Measurements from ENCODE around the gene BCR. TPM values are rescaled to one million over a fixed set of nuclear protein-coding genes. Genes with fewer than 3 reads are reported as not detected.

The BCR gene
- total and polyA plus RNA-seq, 2 of the 13 experiments (the other 11 are each of a cell fraction or from before 2014, with no cell fraction given), result 19.9 to 33.6 TPM

- H3K4me2 ChIP-seq (ENCODE audit: low read depth, low read length), result no peak overlapping the region
- no peak overlapping the region for H2AFZ ChIP-seq (ENCODE audit: low read length)
- WGBS (ENCODE audit: low lambda C conversion rate), result 70% methylated on average over 5 of the region's 8 CpGs
- no peak overlapping the region for H3K4me3 ChIP-seq (replicated peaks in 1 of 3; ENCODE audit: insufficient read depth in 1 of 3, low read depth in 2 of 3, low read length in 3 of 3)
- ChIA-PET CTCF (ENCODE audit: low intra/inter-chr PET ratio, low total read pairs) (no interaction called here), POLR2A (interaction anchor here (1.0 kb wide), 1 partner anchor 15 kb away, joined by 3 read pairs; no protein-coding TSS in a partner anchor)
- no peaks in the 10 kb centered on the region for H3K79me2 ChIP-seq (ENCODE audit: insufficient read depth, low read length)
- H3K36me3 ChIP-seq (replicated peaks in 1 of 2; ENCODE audit: control insufficient read depth in 1 of 2, insufficient read depth in 2 of 2, low read length in 2 of 2), result no peaks in the 10 kb centered on the region
- H3K27ac ChIP-seq (ENCODE audit: extremely low read length, insufficient read depth, low read length), result no peak overlapping the region
- no peaks in the 10 kb centered on the region for H4K20me1 ChIP-seq (ENCODE audit: insufficient read depth, low read length)
- intact Hi-C loops (cut with micrococcal nuclease; ENCODE audit: unreplicated experiment), result no loop called here
- in situ Hi-C loops (cut with HindIII; ENCODE audit: extremely low pct_ligation_motif_present, low pct_unique_long_range_greater_than_20kb), result no loop called here
- H3K9me3 ChIP-seq (ENCODE audit: low read length), result no peaks in the 10 kb centered on the region
- H3K9ac ChIP-seq (ENCODE audit: insufficient read depth, low read depth, low read length), result no peak overlapping the region
- no TSS peak for BruUV-seq (replicated peaks)
- H3K27me3 ChIP-seq (ENCODE audit: control insufficient read depth in 1 of 2, insufficient read depth in 2 of 2, low read length in 2 of 2), result no peaks in the 10 kb centered on the region
- no peak for ATAC-seq
- FAIRE-seq, result no peak
- DNase-seq (ENCODE audit: low spot score), result no peak
- TF ChIP-seq ZBTB38 (CRISPR knock-in tag; IDR thresholded peaks at IDR 0.05), result no peak
- no peak for TF ChIP-seq ZNF260 (CRISPR knock-in tag; IDR thresholded peaks at IDR 0.05; ENCODE audit: borderline replicate concordance, low read depth)
- peak; percentile 44; the same call in 1 of the 2 replicates for TF ChIP-seq ZNF768 (CRISPR knock-in tag; IDR thresholded peaks at IDR 0.05)
- peaks cover 91% of the 10 kb centered on the region for H3K4me1 ChIP-seq (ENCODE audit: insufficient read depth, low read length)
These were observed 33.7 kb upstream of the BCR start for GRCh38 chr22:23146478-23147205.

DNA sequence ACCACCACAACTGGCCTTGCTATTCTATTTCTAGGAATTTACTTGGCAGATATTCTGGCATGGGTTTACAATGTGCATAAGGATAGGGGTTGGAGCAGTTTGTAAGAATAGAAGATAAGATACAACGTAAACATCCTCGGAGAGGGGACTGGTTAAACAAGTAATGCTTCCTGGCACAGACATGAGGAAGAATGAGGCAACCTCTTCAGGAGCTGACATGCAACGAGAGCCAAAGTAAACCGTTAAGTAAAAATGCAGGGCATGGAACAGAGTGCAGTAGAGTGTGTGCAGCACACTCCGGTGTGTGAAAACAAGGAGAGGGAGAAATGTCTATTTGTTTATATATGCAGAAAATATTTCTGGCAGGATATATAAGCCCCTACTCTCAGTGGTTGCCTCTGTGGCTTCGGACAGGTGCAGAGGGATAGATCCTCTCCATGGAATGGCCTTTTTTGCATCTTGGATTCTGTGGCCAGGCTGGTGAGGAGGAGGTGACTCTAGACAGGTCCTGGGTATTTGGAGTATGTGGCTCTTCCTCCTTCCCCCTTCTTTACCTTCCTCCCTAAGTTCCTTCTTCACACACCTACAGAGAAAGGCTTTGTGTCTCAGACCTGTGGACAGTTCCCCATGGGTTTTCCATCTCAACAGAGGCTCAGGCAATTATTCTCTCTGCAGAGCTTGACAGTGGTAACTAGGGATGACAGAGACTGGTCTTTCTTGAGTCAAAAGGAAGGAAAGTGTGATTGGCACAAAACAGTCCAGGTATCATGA lies 32.5 kb upstream of the BCR start:
- Histone ChIP-seq H3K27me3 (ENCODE audit: control insufficient read depth in 1 of 2, insufficient read depth in 2 of 2, low read length in 2 of 2) (no peaks in the 10 kb centered on the region), H3K9ac (ENCODE audit: insufficient read depth, low read depth, low read length) (no peak overlapping the region), H3K27ac (ENCODE audit: extremely low read length, insufficient read depth, low read length) (no peak overlapping the region), H3K36me3 (replicated peaks in 1 of 2; ENCODE audit: control insufficient read depth in 1 of 2, insufficient read depth in 2 of 2, low read length in 2 of 2) (no peaks in the 10 kb centered on the region), H3K4me3 (replicated peaks in 1 of 3; ENCODE audit: insufficient read depth in 1 of 3, low read depth in 2 of 3, low read length in 3 of 3) (no peak overlapping the region), H3K79me2 (ENCODE audit: insufficient read depth, low read length) (no peaks in the 10 kb centered on the region), H3K9me3 (ENCODE audit: low read length) (no peaks in the 10 kb centered on the region), H3K4me2 (ENCODE audit: low read depth, low read length) (peak overlapping the region; percentile 16; the same call in 1 of the 2 replicates), H4K20me1 (ENCODE audit: insufficient read depth, low read length) (no peaks in the 10 kb centered on the region), H3K4me1 (ENCODE audit: insufficient read depth, low read length) (peaks cover 95% of the 10 kb centered on the region), H2AFZ (ENCODE audit: low read length) (no peak overlapping the region)
- FAIRE-seq (no peak), ATAC-seq (no peak), DNase-seq (ENCODE audit: low spot score) (peak; percentile 21)
- CTCF ChIA-PET (ENCODE audit: low intra/inter-chr PET ratio, low total read pairs), result no interaction called here
- intact Hi-C loops (cut with micrococcal nuclease; ENCODE audit: unreplicated experiment), result no loop called here
- 2% methylated on average over 6 of the region's 6 CpGs for WGBS (ENCODE audit: low lambda C conversion rate)
- POLR2A ChIA-PET, result interaction anchor here (1.0 kb wide), 2 partner anchors 9 to 14 kb away, joined by 3 to 4 read pairs; no protein-coding TSS in a partner anchor
- in situ Hi-C loops (cut with HindIII; ENCODE audit: extremely low pct_ligation_motif_present, low pct_unique_long_range_greater_than_20kb), result no loop called here
- no TSS peak for BruUV-seq (replicated peaks)
- TF ChIP-seq MBNL3 (CRISPR knock-in tag; conservative IDR thresholded peaks at IDR 0.05) (no peak), ZNF790 (CRISPR knock-in tag; IDR thresholded peaks at IDR 0.05; ENCODE audit: borderline replicate concordance) (no peak), ELF3 (CRISPR knock-in tag; IDR thresholded peaks at IDR 0.05) (0 out of 2 replicates have a peak, but pooled peaks have one; percentile 24), CEBPG (CRISPR knock-in tag; IDR thresholded peaks at IDR 0.05) (peak; percentile 56), SIX4 (CRISPR knock-in tag; IDR thresholded peaks at IDR 0.05) (no peak), DZIP1 (CRISPR knock-in tag; IDR thresholded peaks at IDR 0.05) (no peak), ZNF10 (CRISPR knock-in tag; IDR thresholded peaks at IDR 0.05; ENCODE audit: borderline replicate concordance, low read depth) (no peak)
- TF ChIP-seq, protein P1, sequence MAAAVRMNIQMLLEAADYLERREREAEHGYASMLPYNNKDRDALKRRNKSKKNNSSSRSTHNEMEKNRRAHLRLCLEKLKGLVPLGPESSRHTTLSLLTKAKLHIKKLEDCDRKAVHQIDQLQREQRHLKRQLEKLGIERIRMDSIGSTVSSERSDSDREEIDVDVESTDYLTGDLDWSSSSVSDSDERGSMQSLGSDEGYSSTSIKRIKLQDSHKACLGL (CRISPR knock-in tag; IDR thresholded peaks at IDR 0.05), result no peak
- TF ChIP-seq, protein P2, sequence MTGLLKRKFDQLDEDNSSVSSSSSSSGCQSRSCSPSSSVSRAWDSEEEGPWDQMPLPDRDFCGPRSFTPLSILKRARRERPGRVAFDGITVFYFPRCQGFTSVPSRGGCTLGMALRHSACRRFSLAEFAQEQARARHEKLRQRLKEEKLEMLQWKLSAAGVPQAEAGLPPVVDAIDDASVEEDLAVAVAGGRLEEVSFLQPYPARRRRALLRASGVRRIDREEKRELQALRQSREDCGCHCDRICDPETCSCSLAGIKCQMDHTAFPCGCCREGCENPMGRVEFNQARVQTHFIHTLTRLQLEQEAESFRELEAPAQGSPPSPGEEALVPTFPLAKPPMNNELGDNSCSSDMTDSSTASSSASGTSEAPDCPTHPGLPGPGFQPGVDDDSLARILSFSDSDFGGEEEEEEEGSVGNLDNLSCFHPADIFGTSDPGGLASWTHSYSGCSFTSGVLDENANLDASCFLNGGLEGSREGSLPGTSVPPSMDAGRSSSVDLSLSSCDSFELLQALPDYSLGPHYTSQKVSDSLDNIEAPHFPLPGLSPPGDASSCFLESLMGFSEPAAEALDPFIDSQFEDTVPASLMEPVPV (CRISPR knock-in tag; IDR thresholded peaks at IDR 0.05), result no peak
